GM19324 (cell line): Measurements from ENCODE around the gene FBRS.
"Not testable (repeated sequence)": the region's sequence is repeated elsewhere in the genome, so short reads cannot be mapped to it uniquely, and the experiment has no call there.

Experiments used
- ATAC-seq: cut with Tn5 transposase; IDR thresholded peaks from one replicate; pipeline ENCODE4 v1.9.1; 2021; ENCODE audit warnings: mild to moderate bottlenecking, moderate library complexity; ENCODE audit not compliant: unreplicated experiment, low FRiP score

FBRS gene

DNA sequence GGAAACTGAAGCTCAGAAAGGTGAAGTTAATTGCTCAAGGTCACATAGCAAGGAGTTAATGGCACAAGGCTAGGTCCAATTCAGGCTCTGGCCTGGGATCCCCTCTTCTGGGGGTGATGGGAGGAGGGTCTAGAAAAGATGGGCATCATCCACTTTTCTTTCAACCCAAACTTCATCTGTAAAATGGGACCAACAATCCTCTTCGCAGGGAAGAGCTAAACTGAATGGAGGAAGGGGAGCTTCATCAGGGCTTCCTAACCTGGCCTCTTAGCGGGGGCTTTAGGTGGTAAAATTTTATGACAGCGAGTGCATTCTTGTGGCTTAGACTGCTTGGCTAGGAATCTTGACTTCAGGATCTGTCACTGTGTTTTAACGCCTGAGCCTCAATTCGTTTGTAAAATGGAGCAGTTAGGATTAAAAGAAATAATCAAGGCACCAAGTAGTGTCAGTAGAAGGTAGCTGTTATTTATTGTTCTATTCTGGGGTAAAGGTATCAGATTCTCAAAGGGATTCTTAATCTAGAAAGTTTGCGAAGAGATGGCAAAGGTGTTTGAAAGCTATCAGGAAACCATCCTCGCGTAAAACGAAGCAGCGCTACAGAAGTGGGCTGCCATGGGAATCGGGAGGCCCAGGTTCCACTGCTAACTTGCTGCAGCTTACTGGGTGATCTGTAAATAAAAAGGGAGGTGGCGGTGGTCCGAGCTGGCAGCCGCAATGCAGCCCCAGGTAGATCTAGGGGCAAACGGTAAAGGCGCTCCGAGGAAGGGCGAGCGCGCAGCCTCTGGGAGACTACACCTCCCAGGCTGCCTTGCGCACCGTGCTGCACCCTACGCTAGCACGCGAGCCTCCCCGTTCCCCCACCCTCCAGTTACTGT is 39.3 kb downstream of the FBRS start:
- no peak for ATAC-seq

DNA sequence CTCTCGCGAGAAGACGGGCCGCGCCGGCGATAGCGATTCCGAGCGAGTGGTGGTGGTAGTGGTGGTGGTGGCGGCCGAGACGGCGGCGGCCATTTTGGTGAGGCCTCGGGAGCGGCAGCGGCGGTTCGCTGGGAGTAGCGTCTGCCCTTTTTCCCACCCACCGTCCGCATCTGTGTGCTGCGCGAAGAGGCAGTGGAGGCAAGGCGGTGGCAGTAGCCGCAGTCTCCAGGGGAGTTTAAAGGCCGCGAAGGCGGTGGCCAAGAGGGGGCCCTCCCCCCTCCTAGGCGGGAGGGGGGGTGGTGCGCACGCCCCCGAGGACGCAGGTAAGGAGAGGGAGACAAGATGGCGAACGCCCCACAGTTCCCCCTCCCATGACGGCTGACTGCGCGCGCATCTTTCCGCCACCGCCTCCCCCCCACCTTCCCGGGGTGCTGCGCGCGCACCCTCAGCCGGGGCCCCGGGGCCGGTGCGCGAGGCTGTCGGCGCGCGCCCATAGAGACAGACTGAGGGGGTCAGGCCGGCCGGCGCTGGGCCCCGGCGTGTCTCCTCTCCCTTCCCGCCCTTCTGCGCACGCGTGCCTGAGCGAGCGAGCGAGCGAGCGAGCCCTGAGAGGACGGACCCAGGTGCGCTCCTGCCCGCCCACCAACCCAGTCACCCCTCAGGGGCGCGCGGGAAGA is 40.0 kb downstream of the FBRS start:
- peak; percentile 85 for ATAC-seq

- ATAC-seq = peak; percentile 27
These were observed 40.8 kb downstream of the FBRS start, which contains the start of gene SRCAP for GRCh38 chr16:30698816-30699614. TSS of gene SRCAP (plus strand) at chr16:30699171. CDS start at chr16:30700825, 1,654 bp downstream.

DNA sequence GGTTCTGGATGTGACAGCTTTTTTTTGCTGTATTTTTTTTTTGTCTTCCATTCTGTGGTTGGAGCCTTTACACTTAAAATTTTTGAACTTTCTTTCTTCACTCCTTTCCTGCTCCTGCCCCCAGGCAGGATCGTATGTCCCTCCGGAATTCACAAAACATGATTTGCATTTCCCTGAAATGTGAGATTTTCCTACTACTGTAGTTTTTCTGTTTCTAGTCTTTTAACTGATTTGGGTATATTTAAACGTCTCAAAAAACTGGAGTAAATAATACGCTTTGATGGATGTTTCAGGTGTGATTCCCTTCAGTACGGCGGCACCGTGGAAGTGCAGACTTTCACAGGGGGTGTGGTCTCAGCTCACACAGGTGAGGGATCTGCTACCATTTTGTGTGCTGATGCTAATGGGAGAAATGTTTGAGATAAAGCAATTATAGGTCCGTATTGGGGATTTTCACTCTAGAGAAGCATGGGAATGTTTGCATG is 41.4 kb downstream of the FBRS start:
- no peak for ATAC-seq

DNA sequence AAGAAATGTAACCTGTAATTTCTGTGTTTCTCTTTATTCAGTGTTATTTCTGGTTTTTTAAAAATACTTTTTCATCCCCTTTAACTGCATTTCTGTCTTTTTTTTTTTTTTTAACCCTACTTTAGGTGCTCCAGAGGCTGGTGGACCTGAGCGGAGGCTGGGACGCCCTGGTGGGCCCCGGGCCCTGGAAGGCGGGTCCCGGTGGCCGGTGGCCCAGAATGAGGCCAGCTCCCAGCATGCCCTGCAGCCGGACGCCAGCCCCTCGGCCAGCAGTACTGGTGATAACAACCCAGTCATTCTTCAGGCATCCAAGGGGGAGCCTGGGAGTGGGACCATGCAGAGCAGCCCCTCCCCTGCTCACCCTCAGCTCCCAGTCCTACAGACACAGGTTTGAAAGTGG is 42.3 kb downstream of the FBRS start:
- no peak for ATAC-seq

GRCh38 chr16:30700971-30701370 is 42.7 kb downstream of the FBRS start:
- ATAC-seq = no peak

DNA sequence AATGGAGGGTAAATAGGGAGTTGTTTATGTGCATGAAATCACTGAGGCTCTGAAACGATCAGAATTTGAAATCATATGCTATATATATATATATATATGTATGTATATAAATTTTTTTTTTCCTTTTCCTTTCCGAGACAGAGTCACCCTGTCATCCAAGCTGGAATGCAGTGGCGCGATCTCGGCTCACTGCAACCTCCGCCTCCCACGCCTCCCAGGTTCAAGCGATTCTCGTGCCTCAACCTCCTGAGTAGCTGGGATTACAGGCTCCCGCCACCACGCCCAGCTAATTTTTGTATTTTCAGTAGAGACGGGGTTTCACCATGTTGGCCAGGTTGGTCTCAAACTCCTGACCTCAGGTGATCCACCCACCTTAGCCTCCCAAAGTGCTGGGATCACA is 44.8 kb downstream of the FBRS start:
- not testable (repeated sequence) for ATAC-seq

GRCh38 chr16:30703971-30704370 is 45.7 kb downstream of the FBRS start:
- ATAC-seq = no peak

GRCh38 chr16:30706046-30706445 is 47.8 kb downstream of the FBRS start:
- ATAC-seq = no peak

DNA sequence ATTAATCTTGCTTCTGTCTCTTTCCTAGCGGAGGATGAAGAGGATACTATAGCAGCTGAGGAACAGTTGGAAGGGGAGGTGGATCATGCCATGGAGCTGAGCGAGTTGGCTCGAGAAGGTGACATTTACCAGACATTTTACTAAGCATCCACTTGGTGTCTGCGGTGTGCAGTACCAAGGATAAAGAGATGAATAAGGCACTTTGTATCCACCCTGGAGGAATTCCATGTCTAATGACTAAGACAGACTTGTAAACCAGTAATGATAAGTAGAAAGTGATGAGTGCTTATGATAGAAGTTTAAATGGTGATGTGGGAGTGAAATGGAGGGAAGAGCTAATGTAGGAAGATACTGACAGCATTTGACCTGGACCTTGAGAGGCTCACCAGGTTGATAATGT is 52.7 kb downstream of the FBRS start:
- ATAC-seq = no peak

DNA sequence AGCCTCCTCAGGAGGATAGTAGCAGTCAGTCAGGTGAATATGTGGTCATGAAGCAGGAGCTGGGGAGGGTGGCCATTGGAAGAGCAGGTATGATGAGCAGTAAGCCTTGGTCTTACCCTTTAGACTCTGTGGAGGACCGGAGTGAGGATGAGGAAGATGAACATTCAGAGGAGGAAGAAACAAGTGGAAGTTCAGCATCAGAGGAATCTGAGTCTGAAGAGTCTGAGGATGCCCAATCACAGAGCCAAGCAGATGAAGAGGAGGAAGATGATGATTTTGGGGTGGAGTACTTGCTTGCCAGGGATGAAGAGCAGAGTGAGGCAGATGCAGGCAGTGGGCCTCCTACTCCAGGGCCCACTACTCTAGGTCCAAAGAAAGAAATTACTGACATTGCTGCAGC is 53.5 kb downstream of the FBRS start:
- no peak for ATAC-seq

- ATAC-seq = no peak
These were observed 57.7 kb downstream of the FBRS start for GRCh38 chr16:30715750-30716445.

DNA sequence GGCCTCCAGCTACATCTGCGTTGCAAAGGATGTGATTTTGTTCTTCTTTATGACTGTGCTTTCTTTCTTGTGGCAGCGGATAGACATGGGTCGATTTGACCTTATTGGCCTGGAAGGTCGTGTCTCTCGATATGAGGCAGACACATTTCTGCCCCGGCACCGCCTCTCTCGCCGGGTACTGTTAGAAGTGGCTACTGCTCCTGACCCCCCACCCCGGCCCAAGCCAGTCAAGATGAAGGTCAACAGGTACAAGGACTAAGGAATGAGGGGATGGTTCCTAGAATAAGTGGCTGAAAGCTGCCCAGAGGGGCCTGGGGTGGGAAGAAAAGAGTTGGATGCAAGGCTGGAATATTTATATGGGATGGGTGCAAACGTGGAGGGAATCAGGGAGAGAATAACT is 61.9 kb downstream of the FBRS start:
- no peak for ATAC-seq
